NCI-H82 (cell line): ENCODE results near the gene GPD1.

ENCODE experiments used
- DNase-seq: peaks from one replicate; lab custom pipeline; 2025; lab: John Stamatoyannopoulos, UW

Gene GPD1

DNA sequence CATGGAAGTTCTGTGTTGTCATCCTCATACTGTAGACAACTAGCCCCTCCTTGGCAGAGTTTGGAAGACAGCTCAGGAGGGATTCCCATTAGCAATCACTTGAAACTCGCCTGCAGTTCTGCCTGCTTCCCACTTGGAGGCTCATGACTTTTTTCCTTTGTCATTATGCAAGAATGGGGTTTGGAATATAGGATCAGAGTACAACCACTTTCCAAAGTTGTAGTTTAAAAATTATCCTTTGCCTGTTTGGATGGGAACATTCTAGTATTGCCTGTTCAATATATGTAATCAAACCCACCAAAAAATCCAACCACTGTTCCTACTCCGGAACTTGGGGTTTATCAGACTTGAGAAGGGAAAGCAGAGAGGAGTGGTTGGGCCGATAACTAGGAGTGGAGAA lies 2.1 kb upstream of the GPD1 start:
- DNase-seq = peak; percentile 68

DNA sequence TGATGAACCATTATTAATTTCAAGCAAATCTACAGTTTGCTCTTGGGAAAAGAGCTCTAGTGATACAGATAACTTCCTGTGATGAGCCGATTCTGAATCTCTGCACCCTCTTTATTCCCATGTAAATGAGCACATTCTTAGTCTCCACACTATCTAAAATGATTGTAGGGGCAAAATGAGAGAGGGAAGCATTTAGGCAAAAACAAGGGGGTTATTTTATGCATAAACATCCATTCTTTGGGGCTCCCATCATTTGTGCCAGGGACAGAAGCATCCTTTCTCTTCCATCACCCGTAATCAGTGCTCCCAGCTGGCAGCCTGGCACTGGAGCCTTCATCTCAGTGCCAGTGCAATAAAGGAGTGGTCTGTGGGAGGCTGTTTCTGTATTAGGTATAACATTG lies 1.7 kb upstream of the GPD1 start:
- no peak for DNase-seq

DNA sequence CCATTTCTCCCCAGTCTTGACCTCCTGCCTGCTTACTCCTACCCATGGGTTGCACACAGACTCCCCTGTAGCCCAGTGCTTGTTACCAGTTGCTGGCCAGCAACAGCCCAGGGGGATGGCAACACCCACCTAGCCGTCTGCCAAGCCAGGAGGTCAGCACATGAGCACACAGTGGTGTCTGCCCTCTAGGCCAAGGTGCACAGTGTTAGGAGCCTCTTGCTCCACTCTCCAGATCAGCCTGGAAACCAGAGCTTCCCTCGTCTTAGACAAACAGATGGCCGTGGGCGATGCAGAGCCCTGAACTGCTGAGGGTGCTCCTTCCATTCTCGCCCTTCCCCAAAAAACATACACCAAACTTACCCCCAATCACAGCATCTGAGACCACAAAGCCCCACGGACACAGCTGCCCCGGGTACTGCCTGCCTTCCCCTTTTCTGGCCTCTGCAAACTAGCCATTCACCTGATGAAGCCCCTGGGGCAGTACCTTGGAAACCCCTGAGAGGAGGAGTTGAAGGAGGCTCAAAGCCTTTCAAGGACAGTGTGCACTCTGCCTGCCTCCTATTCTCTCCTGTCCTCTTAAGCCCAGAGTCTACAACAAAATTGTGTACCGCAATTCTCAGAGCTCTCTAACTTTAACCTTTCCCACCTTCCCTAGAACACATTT lies 1.0 kb upstream of the GPD1 start:
- DNase-seq = peak; percentile 32

DNA sequence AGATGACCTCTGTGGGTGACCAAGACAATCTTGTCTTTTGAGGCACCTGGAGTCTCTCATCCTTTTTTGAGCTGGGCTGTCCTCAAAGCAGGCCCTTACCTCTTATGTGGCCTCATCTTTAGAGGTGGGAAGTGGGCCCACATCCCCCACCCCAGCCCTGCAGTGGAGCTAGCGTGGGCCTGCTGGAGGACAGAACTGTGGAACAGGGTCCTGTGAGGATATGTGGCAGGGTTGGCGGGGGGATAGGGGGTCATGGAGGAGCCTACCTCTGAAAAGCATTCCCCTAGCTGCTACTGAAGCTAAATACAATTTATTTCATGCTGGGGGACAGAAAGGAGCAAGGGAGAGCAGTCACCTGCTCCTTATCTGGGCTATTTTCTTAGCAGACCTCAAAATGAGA lies 457 bp upstream of the GPD1 start:
- no peak for DNase-seq

DNA sequence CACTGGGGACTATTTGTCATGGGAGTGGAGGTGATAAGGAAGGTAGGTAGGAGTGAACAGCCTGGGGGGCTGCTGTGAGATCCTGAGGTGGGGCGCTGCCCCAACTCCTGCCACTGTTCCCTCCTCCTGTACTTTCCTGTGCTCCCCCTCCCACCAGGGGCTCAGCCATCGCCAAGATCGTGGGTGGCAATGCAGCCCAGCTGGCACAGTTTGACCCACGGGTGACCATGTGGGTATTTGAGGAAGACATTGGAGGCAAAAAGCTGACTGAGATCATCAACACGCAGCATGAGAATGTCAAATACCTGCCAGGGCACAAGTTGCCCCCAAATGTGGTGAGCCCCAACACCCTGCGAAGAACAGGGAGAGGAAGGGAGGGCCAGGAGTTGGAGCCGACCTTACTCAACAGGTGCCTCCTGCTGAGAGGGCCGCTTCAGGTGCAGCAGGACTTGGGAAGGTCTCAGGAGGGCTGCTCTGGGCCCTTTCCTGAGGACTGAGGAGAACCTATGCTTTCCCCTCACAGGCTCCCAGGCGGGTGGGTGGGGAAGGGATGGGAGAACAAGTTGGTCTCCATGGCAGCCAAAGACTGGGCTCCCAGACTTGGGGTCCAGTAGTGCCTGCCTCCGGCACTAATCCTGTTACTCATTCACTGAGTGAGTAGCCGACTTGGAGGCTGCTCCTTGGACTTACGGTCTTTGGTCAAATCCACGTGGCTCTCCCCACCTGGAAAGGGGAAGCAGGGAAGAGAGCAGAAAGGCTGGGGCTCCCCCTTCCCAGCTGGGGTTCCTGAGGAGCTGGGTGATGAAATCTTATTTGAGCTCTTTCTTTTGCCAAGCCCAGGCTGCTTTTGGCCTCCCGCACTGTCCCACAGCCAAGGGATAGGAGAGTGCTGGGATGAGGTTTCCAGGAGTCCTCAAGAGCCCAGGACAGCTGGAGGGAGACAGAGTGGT lies 884 bp downstream of the GPD1 start:
- no peak for DNase-seq

DNA sequence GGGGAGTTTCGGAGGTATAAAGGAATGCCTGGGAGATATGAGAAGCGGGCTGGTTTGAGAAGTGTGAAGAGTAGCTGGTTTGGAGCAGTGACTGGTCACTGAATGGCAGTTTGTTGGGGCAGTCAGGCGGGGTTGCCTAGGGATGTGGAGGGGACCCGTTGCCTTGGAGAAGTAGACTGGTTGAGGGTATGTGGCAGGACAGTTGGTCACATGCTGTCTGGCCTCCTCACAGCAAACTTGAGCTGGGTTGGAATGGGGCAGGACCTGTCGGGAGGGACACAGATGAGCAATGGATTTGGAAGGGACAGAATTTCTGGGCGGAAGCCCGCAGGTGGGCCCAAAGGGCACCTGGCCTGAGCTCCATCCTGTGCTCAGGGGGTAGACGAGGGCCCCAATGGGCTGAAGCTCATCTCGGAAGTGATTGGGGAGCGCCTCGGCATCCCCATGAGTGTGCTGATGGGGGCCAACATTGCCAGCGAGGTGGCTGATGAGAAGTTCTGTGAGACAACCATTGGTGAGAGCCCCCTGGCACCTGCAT lies 2.2 kb downstream of the GPD1 start:
- DNase-seq = no peak

DNA sequence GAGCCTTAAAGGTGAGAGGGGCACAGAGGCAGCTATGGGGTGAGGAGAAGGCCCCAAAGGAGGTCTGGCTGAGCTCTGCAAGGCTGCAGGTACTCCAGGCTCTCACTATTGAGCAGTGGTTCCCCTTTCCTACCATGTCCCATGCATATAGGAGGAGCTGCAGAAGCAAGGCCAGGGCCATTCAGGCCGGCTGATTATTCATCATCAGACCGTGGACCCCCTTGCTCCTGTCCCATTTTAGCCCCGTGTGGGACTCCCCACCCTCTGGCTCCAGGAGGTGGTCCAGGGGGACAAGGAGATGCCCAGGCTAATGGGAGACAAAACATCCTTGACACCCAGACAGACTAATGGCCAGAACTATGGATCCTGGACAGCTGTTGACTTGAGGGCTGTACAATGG lies 3.1 kb downstream of the GPD1 start:
- no peak for DNase-seq

DNA sequence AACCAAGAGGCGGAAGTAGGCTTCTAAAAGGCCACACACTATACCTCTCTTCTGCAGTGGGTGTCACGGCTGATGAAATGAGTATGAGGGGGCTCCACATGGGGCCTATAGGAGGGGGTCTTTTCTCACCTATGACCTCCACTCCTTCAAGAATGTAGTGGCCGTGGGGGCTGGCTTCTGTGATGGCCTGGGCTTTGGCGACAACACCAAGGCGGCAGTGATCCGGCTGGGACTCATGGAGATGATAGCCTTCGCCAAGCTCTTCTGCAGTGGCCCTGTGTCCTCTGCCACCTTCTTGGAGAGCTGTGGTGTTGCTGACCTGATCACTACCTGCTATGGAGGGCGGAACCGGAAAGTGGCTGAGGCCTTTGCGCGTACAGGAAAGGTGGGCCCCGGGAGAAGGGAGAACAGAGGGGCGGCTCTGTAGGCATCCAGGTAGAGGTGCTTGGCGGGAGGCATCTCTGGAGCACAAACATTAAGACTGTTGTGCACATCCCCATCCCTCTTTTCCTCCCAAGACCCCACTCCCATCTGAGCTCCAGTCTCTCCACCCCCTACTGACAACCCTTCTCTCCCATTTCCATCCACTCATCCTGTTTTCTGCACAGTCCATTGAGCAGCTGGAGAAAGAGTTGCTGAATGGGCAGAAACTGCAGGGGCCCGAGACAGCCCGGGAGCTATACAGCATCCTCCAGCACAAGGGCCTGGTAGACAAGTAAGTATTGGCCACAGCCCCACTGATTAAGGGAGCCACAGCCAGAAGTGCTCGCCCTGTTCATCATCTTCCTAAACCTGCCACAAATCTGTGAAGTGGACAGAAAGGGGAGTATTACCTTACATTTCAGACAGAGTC lies 3.8 kb downstream of the GPD1 start:
- no peak for DNase-seq

DNA sequence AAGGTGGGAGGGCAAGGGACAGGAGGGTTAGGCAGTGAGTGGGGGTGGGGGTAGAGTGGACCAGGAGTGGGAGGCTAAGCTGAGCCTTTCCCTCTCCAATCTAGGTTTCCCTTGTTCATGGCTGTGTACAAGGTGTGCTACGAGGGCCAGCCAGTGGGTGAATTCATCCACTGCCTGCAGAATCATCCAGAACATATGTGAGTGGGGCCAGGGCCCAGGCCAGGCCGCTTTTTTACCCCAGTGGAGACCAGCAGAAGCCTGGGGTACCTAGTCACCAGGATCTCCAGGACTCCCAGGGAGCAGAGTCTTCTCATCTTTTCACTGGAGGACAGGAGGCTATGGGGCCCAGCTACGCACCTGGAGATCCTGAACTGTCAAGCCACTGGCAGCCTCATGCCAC lies 5.5 kb downstream of the GPD1 start:
- DNase-seq = peak; percentile 46

DNA sequence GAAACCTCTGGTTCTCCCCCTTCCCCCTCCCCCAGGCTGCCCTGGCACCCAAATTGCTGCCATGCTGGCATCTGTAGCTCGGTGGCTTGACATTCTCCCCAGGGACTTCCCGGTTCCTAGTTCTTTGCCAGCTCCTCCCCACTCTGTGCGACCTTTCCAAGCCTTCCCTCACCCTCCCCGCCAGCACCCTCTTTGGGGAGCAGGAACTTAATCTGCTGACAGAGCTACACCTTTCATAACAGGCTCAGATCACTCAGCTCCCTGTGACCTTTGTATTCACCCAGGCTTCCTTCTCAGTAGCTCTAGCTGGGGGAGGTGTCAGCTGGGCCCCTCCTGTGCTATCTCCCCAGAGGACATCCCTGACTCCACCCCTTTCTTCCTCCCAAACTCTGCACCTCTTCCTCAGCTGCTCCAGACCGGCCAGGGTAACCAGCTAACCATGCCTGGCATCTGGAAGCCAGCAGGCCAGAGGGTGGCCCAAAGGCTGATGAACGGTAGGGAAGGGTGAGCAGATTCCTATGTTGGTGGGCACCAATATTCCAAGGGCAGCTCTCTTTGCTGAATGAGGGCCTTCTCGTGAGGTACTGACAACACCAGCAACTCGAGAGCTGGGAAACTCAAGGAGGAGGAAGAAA lies 6.4 kb downstream of the GPD1 start:
- peak; percentile 76 for DNase-seq

DNA sequence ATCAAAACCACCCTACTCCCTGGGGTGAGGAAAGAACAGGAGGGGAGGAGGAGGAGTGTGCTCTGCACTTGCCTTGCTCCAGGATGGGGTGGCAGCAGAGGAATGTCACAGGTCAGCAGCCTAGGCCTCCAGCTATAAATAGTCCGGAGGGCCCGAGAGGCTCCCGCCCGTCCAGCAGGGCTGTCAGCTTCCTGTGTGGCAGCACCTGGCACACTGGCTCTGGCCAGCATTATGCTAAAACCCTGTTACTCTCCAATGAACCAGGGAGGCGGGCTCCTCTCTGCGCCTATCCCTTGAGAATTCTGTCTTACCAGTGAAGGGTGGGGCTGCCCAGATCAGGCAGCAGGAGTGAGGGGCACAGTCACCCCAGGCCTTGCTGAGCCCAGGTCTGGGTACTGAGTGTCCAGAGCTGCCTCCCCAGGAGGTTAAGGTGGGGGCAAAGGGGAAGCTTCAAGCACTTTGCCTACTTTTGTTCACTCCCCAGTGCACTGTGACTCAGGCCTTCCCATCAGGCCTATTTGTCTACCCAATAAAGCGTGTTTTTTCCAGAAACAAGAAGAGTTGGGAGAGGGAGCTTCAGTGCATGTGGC lies 7.0 kb downstream of the GPD1 start:
- peak; percentile 51 for DNase-seq

DNA sequence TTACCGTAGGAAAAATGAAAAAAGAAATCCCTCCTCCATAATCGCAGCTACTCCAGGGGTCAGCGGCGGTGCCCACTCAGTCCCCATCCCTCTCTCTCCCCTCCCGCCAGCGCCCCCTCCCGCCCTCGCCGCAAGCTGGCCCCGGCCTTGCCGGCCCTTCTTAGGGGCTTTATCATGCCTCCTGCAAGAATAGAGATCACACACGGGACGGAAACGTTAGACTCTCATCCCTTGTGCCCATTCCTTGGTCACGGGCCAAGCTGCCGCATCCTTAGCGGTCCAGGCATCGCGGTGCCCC lies 7.5 kb downstream of the GPD1 start:
- DNase-seq = no peak

DNA sequence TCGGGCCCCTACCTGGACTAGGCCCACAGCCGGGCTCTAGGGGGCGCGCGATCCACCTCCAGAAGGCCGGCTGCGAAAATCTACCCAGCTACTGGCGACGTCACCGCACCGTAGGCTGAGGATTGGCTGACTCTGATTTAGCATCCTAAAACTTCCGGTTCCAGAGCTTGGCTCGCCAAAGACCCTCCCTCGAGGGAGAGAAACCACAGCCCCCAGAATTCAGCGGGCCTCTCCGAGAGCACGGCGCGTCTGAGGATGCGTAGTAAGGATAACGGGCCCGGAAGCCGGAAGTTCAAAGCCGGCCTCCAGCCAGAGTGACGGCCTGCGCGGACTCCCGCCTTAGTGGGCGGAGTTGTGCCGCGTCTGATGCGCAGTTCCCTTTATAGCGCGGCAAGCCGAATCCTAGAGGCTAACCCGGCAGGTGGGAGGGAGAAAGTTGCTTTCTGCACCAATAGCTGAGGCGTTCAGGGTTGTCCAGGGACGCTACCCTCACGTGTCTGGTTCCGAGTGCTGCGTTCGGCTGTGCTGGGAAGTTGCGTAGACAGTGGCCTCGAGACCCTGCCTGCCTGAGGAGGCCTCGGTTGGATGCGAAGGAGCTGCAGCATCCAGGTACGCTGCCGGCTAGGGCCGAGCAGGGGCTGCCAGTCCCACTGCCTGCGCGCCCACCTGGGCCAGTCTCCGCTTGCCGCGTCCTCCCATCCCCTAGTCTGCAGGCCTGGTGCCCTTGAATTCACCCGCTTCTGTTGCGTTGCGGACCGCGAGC lies 8.1 kb downstream of the GPD1 start, which contains the start of gene COX14:
COX14 (plus strand) TSS at position 544 of the 763 bp plus-strand sequence. CDS start 7,808 bp downstream, outside the sequence.
- peak; percentile 100 for DNase-seq

DNA sequence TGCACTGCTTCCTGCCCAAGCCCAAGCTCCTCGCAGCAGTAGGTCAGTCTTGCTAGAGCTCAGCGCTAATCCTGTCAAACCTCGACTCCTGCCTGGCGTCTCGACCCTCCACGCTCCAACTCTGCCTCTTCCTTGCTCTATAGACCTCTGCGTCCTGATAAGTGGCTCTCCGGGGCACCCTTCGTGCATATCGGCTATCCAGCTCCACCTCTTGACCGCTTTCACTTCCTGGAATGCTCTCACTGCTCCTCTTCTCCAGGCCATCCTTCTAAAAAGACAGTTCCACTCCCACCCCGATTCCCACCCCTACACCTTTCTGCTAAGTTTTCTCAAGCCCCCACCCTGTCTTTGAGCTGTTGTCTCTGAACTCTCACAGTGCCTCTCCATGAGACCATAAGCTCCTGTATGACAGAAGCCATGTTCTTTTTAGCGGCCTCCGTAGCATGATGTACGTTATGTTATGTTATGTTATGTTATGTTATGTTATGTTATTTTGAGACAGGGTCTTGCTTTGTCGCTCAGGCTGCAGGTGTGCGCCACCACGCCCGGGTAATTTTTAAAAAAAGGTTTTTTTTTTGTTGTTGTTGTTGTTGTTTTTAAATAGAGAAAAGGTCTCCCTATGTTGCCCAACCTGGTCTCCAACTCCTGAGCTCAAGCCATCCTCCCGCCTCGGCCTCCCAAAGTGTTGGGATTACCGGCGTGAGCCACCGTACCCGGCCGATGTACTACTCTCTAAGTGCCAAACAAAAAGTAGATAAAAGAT lies 8.8 kb downstream of the GPD1 start:
- DNase-seq = peak; percentile 88

DNA sequence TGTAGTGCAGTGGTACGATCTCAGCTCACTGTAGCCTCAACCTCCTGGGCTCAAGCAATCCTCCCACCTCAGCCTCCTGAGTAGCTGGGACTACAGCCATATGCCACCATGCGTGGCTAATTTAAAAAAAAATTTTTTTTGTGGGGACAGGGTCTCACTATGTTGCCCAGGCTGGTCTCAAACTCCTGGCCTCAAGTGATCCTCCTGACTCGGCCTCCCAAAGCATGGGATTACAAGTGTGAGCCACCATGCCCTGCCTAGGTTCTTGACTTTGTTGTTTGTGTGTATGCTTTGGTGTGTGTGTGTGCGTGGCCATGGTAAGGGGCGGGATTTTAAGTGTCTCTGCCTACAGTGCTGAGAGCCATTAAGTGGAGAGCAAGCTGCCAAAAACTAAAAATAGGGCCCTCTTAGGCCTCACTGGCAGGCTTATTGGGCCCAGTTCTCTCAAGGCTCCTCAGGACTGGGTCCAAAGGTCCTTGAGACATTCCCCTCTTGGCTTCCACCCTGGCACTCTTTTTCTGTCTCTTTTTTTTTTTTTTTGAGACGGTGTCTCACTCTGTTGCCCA lies 13.3 kb downstream of the GPD1 start:
- no peak for DNase-seq

DNA sequence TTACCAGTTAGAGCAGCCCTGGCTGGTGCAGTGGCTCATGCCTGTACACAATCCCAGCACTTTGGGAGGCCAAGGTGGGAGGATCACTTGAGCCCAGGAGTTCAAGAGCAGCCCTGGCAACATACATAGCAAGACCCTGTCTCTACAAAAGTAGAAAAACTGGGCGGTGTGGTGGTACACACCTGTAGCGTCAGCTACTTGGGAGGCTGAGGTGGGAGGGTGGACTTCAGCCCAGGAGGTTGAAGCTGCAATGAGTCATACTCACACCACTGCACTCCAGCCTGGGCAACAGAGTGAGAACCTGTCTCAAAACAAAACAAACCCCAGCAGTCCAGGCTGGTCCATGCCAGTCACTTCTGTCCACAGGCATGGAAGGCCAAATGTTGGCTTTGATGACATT lies 15.6 kb downstream of the GPD1 start:
- DNase-seq = no peak

DNA sequence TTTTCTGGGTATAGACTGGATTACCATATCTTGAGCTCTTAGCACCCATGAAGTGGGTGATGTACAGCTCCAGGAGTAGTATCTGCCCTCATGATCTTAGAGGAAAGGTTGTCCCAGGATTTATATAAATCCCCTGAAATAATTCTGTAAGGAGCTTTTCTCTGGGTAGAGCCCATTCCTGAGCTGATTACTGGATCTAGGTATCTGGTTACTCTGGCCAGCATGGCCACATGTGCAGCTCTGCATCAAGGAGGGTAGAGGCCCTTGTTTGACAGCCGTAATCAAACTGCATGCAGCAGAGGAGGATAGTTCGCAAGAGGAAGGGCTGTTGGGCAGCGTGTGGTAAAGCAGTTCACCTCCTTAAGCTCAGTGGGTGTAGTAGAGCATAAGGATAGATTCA lies 16.7 kb downstream of the GPD1 start:
- DNase-seq = peak; percentile 98

DNA sequence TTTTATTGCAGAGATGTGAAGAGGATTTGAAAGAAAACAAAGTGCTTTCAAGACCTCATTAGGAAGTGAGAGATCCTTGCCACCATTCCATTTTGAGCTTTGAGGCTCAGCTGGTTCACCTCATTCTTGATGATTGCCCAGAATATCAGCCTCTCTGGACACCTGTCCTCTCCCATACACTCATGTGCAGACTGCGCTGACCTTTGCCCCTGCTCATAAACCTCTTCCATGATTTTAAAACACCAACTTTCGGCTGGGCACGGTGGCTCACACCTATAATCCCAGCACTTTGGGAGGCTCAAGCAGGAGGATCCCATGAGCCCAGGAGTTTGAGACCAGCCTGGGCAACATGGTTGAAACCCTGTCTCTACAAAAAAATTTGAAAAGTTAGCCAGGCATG lies 17.1 kb downstream of the GPD1 start:
- DNase-seq = no peak

DNA sequence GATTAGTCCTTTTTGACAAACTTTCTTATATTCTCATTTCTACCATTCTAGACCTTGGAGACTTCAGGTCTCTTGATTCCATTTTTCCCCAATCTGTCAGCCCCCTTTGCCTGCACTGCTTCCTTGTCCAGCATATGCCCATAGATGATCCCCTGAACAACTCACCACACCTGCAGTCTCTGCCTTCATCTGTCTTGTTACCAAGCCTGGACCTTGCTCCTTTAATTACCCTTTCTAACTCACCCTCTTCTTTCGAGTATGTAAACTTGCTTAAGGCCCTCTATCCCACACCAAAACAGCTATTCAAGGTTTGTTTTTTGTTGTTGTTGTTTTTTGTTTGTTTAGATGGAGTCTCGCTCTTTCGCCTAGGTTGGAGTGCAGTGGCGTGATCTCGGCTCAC lies 17.8 kb downstream of the GPD1 start:
- DNase-seq = no peak

DNA sequence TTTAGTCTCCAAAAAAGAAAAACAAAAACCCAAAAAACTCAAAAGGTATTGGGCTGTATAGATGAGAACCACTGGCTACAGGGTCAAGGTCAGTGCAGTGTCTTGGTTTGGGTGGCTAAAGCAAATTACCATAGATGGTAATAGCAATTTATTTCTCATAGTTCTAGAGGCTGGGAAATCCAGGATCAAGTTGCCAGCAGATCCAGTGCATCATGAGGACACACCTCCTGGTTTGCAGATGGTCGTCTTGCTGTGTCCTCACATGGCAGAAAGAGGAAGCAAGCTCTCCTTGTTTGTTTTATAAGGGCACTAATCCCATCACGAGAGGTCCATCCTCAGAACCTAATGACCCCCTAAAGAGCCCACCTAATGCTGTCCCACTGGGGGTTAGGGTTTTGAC lies 19.4 kb downstream of the GPD1 start:
- peak; percentile 67 for DNase-seq
